ENCODE measurements around the gene TLCD3B.
"Not testable (repeated sequence)": the region's sequence is repeated elsewhere in the genome, so short reads cannot be mapped to it uniquely, and the experiment has no call there.

The TLCD3B gene

DNA sequence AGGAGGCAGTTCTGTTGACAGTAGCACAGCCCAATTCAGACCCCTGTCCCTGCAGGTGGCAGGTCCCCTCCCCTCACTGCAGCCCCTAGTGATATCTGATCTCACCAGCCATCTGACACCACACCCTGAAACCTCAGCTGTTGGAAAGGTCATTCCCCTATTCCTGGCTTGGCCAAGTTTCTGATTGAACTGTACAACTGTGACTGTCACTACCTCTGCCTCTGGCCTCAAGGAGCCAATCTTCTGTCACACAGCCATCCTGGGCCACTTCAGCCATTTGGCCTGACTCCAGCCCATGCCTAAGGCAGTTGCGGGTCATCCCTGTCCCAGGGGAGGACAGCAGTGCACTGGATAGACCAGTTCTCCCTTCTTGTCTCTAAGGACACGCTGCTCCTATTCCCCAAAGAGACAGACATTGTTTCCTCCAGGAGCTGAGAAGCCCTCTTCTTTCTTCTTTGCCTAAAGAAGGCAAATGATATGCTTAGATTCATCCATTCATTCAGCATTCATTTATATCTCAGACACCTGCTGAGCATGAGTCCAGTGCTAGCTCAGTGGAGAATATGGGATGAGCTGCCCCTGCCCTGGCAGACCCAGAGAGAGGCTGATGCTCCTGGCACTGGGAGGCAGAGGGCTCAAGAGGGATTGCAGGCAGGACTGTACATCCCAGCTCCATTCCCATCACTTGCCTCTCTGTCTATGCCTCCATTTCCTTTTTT lies 29.9 kb upstream of the TLCD3B start:
- no peak for DNase-seq (ENCODE audit: low read depth)

DNA sequence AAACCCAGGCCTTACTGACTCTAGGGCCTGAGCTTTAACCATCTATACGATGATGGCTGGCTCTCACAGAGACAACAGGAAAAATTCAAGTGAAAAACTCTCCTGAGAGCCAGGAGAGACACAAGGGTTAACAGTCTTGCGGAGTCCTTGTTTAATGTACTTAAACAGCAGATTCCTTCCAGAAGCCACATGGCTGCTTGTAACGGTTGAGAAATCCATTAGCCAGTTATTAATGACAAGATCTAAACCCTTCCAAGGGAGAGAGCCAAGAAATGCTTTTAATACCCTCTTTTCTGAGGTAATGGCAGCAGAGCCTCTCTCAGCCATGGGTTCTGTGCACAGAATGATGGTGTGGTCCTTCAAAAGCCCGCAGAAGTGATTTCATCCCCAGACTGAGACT lies 29.3 kb upstream of the TLCD3B start:
- no peak for DNase-seq (ENCODE audit: low read depth)

DNA sequence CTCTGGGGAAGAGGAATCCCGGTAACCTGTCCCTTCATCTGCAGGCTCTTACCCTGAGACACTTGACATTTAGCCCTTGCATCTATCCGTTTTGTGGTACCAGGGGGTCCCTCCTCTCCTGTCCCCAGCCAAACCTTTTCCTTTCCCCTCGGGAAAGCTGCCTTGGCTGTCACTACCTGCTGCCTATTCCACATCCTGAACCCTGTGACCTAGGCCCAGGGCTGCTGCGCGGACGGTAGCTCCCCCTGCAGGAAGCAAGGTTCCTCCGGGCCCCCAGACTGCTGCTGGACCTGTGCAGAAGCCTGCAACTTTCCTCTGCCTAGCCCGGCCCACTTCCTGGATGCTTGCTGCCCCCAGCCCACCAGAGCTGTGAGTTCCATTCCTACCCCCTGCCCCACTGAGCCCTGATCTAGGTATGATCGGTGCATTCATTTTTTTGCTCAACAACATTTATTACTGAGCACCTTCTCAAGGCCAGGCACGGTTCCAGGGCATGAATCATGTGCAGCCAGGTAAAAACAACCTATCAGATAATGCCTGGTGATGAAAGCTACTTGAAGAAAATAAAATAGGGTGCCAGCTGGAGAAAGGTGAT lies 24.0 kb upstream of the TLCD3B start:
- no peak for DNase-seq (ENCODE audit: low read depth)

DNA sequence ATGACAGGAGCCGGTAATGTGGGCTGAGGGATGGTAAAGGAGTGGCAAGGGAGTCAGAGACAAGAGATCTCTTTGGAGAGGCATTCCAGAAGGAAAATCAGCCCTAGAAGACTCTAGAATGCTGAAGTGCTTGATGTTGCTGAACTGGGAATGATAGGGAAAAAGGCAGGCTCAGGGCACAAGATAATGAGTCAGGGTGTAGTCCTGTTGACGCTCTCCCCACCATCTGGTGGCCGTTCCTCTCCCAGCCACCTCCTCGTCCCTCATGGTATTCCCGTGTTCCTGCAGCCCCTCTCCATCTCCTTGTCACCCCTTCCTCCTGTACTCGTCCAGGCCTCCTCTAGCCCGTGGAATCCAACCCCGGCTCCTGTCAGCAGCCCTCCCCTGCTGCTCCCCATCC lies 23.4 kb upstream of the TLCD3B start:
- no peak for DNase-seq (ENCODE audit: low read depth)

DNA sequence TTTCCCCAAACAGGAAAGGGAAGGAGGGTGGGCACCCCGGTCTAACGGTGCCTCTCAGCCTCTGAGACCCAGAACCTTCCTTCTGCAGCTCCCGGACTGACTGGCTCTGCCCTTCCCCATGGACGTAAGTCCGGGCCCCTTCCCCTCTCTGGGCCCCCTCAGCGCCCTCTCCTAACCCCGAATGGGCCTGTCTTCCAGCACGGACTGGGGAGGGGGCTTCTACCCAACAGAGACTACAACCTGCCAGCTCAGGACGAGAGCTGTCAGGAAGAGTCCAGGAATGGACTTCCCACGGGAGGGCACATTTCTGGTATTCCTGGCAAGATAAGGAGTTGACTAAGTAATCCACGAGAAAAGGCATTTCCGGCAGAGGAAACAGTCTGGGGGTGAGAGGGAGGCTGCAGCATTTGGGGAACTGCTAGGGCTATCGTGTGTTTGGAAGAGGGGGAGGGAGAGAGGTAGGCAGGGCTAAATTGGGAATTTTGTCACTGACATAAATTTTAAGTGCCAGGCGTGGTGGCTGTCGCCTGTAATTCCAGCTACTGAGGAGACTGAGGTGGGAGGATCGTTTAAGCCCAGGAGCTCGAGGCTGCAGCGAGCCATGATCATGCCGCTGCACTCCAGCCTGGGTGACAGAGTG lies 22.4 kb upstream of the TLCD3B start:
- DNase-seq (ENCODE audit: low read depth): peak; percentile 52

DNA sequence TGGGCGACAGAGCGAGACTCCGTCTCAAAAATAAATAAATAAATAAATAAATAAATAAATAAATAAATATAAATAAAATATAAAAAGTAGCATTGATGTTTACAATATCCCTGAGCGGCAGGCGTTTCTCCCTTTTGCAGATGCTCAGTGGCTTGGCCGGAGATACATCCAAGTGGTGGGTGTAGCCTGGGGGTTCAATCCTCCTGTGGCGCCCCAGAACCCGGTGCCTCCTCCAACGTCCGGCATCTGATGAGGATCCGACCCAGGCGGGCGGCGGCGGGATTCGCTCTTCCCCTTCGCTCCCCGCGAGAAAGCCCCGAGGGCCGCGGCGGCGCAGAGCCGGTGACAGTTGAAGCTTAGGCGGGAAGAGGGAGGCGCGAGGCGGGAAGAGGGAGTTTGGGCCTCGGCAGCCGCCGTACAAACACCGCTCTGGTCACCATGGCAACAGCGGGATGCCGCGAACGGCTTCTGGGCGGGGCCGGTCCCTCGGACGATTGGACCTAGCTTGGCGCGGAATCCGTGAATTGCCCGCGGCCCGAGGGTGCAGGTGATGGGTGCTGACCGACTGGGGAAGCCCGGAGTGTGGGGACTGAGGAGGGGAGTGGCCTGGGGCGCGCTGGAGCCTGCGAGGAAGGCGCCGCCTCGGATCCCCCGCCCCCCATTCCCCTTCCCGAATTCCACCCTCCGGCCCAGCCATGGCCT lies 21.8 kb upstream of the TLCD3B start:
- DNase-seq (ENCODE audit: low read depth): peak; percentile 82

DNA sequence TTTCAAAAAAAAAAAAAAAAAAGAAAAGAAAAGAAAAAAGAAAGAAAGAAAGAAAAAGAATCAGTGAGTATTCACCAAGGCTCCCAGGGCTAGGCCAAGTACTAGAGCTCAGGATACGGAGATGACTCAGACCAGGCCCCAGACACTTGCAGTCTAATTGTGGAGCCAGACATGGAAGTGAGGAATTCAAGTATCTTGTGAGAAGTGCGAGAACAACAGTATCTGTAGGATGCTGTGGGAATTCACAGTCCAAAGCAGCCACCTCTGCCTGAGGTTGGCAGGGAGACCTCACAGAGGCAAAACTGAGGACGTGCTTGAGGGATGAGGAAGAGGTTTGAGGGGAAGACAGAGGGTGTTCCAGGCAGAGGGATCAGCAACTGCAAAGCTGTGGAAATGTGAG lies 20.4 kb upstream of the TLCD3B start:
- no peak for DNase-seq (ENCODE audit: low read depth)

DNA sequence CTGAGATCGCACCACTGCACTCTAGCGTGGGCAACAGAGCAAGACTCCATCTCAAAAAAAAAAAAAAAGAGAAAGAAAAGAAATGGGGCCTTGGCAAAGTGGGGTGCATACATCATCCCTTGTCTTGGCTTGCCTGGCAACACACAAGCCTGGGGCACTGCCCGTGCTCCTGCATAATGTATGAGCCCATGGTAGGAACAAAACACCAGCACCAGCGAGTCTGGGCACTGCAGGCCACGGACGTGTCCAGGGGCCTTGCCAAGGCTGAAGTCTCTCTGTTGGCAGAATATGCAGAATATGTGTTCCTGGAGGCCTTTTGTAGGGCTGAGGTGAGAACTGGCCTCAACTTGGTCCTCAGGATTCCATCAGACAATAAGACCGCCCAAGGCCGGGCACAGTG lies 18.8 kb upstream of the TLCD3B start:
- DNase-seq (ENCODE audit: low read depth): no peak

DNA sequence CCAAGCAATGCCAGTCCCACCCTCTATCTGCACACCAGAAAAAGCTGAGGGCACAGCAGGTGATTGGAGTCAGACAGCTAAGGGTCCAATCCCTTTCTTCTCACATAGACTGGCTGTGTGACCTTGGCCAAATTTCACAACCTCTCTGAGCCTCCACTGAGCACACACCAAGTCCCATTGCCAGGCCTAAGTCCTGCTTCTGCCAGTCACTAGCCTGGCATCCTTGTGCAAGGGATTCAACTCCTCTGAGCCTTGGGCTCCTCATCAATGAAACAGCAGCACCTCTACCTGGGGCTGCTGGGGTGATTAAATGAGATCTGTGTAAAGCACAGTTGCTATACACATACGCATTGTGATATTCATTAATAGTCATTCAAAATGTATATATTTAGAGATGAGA lies 15.5 kb upstream of the TLCD3B start:
- DNase-seq (ENCODE audit: low read depth): no peak

DNA sequence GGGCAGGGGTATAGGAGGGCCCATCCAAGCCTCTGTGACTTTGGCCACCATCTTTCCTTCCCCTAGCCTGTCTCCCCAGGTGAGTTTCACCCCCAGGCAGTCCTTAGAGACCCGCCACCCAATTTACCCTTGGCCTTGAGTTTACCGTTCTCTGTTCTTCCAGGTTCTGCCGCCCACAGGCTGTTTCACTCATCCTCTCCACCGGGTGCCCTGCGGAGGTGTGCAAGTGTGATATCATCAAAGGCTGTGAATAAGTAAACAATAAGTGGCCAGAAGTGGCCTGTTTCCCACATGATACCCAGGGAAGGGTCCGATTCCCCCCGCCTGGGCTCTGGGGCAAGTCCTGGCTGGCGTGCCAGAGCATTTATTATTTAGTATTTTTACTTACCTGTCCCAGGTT lies 15.1 kb upstream of the TLCD3B start:
- DNase-seq (ENCODE audit: low read depth): no peak

DNA sequence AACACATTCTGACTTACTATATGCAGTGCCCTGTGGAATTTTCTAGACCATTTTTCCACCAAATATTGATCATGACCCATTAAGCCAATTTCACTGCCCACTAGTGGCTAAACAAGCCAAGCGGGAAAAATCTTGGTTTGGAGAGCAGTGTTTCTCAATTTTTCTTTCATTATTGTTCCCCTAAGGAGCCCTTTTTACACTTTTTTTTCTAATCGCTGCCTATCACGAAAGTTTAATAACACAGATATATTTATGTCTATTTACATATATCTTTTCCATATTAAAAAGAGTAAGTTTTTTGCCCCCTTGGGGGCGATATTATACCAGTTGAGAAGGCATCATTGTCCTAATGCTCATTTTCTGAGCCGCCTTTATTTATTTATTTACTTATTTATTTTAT lies 10.8 kb upstream of the TLCD3B start:
- no peak for DNase-seq (ENCODE audit: low read depth)

DNA sequence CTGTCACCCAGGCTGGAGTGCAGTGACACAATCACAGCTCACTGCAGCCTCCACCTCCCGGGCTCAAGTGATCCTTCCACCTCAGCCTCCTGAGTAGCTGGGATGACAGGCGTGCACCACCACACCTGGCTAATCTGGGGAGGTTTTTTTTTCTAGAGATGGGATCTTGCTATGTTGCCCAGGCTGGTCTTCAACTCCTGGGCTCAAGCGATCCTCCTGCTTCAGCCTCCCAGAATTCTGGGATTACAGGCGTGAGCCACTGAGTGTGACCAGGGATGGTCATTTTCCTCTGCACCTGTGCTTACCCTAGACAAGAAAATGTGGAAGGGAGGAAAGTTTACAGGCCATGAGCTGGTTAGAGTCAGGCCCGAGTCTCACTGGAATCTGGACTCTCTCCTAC lies 9.6 kb upstream of the TLCD3B start:
- DNase-seq (ENCODE audit: low read depth): not testable (repeated sequence)

DNA sequence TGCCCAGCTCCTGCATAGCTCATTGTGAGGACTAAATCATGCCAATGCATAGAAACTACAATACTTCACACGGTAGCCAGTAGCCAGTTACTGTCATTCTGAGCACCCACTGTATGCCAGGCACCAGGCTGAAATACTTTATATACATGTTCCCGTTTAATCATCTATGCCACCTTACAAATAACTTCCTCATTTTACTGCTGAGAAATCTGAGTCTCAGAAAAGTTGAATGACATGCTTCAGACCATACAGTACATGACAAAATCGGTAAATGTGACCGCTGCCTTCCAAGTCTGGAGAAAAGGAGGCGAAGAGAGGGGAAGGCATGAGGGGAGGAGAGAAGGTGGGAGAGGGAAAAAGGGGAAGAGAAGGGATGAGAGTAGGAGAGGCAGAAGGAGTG lies 9.2 kb upstream of the TLCD3B start:
- no peak for DNase-seq (ENCODE audit: low read depth)

DNA sequence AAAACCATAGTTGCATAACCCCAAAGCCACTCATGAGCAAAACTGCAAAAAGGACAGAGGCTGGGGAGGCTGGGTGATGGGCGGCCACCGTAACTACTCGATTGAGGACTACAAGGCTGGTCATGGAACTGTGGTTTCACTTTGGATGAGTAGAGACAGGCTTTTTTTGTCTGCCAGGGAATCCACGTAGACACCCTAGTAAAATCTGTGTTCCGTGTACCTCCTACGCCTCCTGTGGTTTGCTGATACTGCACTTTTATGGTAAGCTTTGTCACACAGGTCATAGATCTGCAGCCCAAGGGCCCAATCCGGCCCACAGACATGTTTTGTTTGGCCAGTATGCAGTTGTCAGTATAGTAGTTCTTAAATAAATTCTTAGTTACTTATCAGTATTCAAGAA lies 2.2 kb upstream of the TLCD3B start:
- no peak for DNase-seq (ENCODE audit: low read depth)

DNA sequence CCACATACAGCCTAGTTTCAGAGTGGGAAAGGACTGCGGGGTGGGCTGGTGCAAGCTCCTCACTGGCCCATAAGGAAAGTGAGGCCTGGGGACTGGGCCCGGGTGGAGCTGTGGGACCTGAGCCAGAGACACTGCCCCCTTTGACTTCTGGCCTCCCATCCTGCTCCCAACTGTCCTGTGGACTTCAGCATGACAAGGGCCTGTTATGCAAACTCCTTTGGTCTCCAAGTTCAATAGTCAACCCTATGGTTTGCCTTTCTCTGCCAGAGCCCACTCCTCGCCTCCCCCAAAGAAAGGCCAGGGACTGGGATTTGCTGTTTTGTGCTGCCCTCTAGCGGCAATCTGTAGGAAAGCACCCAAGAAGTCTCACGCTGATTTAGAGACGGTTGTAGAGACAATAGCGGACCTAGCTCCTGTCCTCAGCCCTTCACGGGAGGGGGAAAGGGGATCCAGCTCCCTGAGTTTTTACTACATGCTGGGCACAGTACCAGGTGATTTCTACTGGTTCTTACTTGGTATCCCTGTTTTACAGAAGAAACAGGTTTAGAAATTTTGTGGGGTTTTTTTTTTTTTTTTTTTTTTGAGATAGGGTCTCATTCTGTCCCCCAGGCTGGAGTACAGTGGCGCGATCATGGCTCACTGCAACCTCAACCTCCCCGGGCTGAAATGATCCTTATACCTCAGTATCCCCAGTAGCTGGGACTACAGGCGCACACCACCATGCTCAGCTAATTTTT lies 1.2 kb upstream of the TLCD3B start:
- peak; percentile 42 for DNase-seq (ENCODE audit: low read depth)

DNA sequence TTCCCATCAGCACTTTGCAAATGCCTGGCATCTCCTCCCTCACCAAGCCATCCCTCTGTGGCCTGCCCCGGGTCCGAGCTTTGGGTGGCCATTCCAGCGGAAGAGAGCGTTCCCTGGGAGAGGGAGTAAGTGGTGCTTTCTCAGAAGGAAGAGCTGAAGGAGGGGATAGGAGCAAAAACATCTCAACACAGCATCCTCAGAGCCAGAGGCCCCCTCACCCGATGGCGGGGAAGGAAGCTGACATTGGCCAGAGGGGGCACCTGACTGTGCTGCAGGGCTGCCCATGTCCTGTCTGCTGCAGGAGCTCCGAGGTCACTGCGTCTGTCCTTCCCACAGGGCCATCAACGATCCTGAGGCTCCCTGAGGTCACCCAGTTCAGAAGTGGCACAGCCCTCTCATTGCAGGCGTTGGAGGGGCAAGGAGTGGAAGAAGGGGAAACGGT lies 427 bp upstream of the TLCD3B start:
- DNase-seq (ENCODE audit: low read depth): no peak

DNA sequence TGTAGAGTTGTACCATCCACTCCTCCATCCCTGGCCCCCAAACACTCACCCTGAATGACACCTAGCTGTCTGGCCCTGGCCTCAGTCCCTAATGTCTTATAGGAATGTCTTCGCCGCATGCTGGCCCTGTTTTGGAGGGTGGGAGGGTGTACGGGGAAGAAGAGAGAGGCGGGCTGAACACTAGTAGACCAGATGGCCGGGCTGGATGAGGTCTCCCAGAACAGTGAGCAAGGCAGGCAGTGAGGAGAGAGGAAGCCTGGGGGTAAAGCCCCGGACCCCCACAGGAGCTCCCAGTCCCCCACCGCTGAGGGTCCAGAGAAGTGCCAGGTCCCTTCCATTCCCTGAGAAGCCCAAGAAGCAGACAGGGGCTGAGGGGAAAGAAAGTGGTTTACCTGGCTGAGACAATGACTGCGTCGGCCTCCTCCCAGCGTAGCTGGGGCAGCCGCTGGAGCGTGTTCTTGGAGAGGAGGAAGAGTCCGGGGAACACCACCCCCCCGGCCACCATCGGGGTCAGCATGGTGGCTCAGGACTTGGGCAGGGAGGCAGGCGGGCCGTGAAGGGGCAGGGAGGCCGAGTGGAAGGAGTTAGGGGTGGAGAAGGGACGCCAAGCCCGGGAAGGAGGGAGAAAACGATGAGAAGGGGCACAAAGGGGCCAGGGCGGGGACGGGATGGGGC lies 923 bp downstream of the TLCD3B start:
- DNase-seq (ENCODE audit: low read depth): no peak

DNA sequence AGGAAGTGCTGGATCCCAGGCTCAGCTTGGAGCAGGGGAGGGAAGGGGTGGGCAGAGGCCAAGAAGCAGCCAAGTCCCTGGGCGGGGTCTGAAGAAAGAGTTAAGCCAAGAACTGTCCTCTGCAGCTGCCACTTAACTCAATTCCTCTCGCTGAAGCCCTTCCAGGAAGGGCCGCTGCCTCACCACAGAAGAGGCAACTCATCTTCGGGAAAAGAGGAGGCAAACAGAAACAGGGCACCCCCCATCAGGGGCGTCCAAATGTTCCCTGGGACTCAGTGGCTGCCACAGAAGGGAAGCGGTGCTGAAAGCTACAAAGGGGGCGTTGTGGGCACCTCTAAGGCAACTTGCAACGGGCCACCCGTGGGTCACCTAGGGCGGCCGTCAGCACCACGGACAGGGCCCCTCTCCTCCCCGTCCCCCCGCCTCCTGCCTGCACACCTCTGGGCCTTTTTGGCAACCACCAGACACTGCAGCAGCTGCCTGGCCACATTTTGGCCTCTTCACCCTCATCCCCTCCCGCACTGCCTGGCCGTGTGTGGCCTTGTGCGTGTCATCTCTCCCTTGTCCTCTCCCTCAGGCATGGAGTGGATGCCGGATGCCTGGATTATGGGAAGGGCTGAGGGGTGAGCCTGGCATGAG lies 2.5 kb downstream of the TLCD3B start:
- DNase-seq (ENCODE audit: low read depth): no peak

DNA sequence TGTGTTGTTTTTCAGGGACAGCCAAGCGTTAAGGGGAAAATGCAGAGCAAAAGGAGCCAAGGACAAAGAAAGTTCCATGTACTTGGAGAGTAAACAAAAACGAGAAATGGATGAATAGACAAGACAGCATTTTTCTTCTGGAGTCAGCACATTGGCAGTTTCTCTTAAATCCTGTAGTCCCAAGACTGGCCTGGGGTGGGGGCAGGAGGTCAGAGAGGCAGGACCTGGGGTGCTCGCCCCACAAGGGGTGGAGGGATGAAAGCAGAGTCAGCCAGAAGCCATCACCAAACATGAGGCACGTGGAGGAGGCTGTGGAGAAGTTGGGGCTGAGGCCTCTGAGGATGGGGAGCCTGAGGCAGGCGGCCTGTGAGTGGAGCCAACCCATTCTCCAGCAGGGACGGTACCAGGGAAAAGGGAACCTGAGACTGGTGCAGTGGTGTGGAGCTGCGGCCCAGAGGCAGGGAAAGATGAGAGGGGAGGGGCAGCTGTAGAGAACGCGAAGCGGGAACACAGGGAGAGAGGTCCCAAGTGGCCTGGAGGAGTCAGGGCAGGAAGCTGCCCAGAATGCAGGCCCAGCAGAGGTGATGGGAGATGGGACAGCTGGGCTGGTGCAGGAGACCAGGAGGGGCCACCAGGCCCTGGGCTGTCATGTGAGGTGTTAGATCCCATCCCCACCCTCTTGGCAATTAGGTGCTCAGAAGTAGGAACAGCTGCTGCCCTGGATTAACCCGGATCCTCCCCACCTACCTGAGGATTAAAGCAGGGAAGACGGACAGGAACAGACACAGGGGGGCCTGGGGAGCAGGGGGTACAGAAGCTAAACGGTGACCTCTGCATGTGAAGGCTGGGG lies 3.3 kb downstream of the TLCD3B start:
- no peak for DNase-seq (ENCODE audit: low read depth)

DNA sequence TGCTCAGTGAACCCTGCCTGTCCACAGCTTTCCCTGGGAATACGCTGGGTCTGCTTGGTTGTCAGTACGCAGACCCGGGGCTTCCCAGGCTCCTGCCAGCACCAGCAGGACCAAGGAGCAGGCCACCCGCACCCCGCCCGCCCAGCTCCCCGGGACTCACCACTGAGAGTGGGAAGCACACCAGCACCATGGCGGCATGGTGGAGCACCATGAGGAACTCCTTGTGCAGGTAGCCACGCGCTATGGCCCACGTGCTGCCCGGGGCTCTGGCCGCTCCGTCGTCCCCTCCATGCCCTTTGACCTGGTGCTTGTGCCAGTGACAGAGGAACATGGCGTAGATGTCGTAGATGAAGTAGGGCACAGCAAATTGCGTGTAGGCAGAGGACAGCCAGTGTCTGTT lies 4.6 kb downstream of the TLCD3B start:
- DNase-seq (ENCODE audit: low read depth): no peak

Measured in HS-27A (cell line).